Lower leg skin (tissue), 3 donors: ENCODE measurements around the gene BRD7.

Experiments used
- POLR2A ChIP-seq, 2 donors: fragments of 450-650 bp; IDR thresholded peaks; one replicate each; pipeline ENCODE4 v1.6.1; 2016 to 2017; ENCODE audit warnings: antibody characterized with exemption in 2 of 2, mild to moderate bottlenecking in 1 of 2, moderate library complexity in 1 of 2
- TF ChIP-seq, protein P1 (sequence below), 3 donors: fragments of 450-650 bp; IDR thresholded peaks; one replicate each; pipeline ENCODE4 v1.5.1; 2016; ENCODE audit warnings: antibody characterized with exemption in 3 of 3, mild to moderate bottlenecking in 3 of 3, moderate library complexity in 2 of 3

DNA sequence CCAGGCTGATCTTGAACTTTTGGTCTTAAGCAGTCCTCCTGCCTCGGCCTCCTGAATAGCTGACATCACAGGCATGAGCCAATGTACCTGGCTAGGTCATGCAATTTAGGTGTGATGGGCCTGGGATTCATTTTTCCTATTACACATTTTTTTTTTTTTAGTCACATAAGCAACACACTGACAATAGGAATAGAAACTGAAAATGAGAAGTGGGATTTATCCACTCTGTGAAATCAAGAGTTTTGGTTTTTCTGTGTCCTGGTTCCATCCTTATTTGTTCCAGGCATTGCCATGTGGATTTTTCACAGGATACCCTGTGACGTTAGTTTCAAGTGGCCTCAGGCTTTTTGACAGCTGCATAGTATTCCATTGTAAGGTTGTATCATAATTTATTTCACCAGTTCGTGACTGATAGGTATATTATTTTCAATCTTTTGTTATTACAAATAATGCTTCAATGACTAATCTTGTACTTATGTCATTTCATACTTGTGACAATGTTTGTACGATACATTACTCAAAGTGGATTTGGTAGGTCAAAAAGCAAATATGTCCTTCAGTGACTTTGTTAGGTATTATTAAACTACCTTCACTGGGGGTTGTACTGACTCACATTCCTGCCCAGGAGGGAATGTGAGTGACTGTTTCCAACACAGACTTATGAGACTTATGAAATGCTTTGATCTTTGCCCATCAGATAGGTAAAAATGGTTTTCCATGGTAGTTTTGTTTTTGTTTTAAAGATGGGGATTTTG is 91.8 kb downstream of the BRD7 start:
- TF ChIP-seq, protein P1, sequence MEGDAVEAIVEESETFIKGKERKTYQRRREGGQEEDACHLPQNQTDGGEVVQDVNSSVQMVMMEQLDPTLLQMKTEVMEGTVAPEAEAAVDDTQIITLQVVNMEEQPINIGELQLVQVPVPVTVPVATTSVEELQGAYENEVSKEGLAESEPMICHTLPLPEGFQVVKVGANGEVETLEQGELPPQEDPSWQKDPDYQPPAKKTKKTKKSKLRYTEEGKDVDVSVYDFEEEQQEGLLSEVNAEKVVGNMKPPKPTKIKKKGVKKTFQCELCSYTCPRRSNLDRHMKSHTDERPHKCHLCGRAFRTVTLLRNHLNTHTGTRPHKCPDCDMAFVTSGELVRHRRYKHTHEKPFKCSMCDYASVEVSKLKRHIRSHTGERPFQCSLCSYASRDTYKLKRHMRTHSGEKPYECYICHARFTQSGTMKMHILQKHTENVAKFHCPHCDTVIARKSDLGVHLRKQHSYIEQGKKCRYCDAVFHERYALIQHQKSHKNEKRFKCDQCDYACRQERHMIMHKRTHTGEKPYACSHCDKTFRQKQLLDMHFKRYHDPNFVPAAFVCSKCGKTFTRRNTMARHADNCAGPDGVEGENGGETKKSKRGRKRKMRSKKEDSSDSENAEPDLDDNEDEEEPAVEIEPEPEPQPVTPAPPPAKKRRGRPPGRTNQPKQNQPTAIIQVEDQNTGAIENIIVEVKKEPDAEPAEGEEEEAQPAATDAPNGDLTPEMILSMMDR (IDR thresholded peaks at IDR 0.05): no peak
- no peak for TF ChIP-seq POLR2A (IDR thresholded peaks at IDR 0.05)
